HepG2 (cell line): Measurements from ENCODE around the gene CMPK2. TPM values are rescaled to one million over a fixed set of nuclear protein-coding genes. Genes with fewer than 3 reads are reported as not detected.

ENCODE experiments used
- CBX5 ChIP-seq: sonication (generic); formaldehyde crosslinking; IDR thresholded peaks from 2 replicates; pipeline ENCODE4 v1.4.0; 2020; ENCODE audit warnings: missing genetic modification reagents, borderline replicate concordance
- DR1 ChIP-seq: sonication (generic); formaldehyde crosslinking; IDR thresholded peaks from 2 replicates; pipeline ENCODE4 v1.8.0; 2021; ENCODE audit warnings: mild to moderate bottlenecking, missing genetic modification reagents, inconsistent platforms
- EZH2 ChIP-seq: conservative IDR thresholded peaks from 2 replicates; pipeline ENCODE4 v1.6.1; 2012; ENCODE audit warnings: mild to moderate bottlenecking, low read depth, low read length, moderate library complexity
- GABPA ChIP-seq, 2 experiments: IDR thresholded peaks; 2 replicates each; pipeline ENCODE4 v1.6.1; 2011 to 2016; ENCODE audit warnings: low read depth in 2 of 2, low read length in 1 of 2, missing biosample characterization in 1 of 2, missing genetic modification characterization in 1 of 2
- HES4 ChIP-seq: sonication (generic); formaldehyde crosslinking; IDR thresholded peaks from 2 replicates; pipeline ENCODE4 v1.9.0; 2021; ENCODE audit warnings: mild to moderate bottlenecking, missing genetic modification reagents, borderline replicate concordance
- KLF9 ChIP-seq: IDR thresholded peaks from 2 replicates; pipeline ENCODE4 v1.6.1; 2016; ENCODE audit warnings: low read depth
- MIER2 ChIP-seq: IDR thresholded peaks from 2 replicates; pipeline ENCODE4 v1.6.1; 2016; ENCODE audit warnings: missing biosample characterization, missing genetic modification reagents
- NFKBIZ ChIP-seq: IDR thresholded peaks from 2 replicates; pipeline ENCODE4 v1.6.1; 2018; ENCODE audit warnings: missing genetic modification reagents, missing compliant biosample characterization
- NPAS2 ChIP-seq: sonication (generic); formaldehyde crosslinking; IDR thresholded peaks from 2 replicates; pipeline ENCODE4 v1.8.0; 2022; ENCODE audit warnings: mild to moderate bottlenecking, missing genetic modification reagents, borderline replicate concordance
- POGZ ChIP-seq: sonication (generic); formaldehyde crosslinking; IDR thresholded peaks from 2 replicates; pipeline ENCODE4 v1.4.0; 2020; ENCODE audit warnings: mild to moderate bottlenecking, missing genetic modification reagents
- RAD21 ChIP-seq: fragments of 450-650 bp; formaldehyde crosslinking; IDR thresholded peaks from 2 replicates; pipeline ENCODE4 v1.5.0; 2020; ENCODE audit warnings: mild to moderate bottlenecking
- RELA ChIP-seq: sonication (generic); formaldehyde crosslinking; IDR thresholded peaks from 2 replicates; pipeline ENCODE4 v1.4.0; 2020; ENCODE audit warnings: missing genetic modification reagents
- REPIN1 ChIP-seq: sonication (generic); formaldehyde crosslinking; IDR thresholded peaks from 2 replicates; pipeline ENCODE4 v1.8.0; 2022; ENCODE audit warnings: missing genetic modification reagents, low read depth, mild to moderate bottlenecking, borderline replicate concordance
- TOE1 ChIP-seq: sonication (generic); formaldehyde crosslinking; IDR thresholded peaks from 2 replicates; pipeline ENCODE4 v1.4.0; 2020; ENCODE audit warnings: mild to moderate bottlenecking, missing genetic modification reagents
- ZNF225 ChIP-seq: sonication (generic); formaldehyde crosslinking; IDR thresholded peaks from 2 replicates; pipeline ENCODE4 v1.4.0; 2020; ENCODE audit warnings: mild to moderate bottlenecking, missing genetic modification reagents
- ZNF230 ChIP-seq: sonication (generic); formaldehyde crosslinking; IDR thresholded peaks from 2 replicates; pipeline ENCODE4 v1.4.0; 2020; ENCODE audit warnings: mild to moderate bottlenecking, missing genetic modification reagents
- ZNF251 ChIP-seq: sonication (generic); formaldehyde crosslinking; IDR thresholded peaks from 2 replicates; pipeline ENCODE4 v1.9.0; 2021; ENCODE audit warnings: mild to moderate bottlenecking, missing genetic modification reagents
- ZNF354B ChIP-seq: sonication (generic); formaldehyde crosslinking; IDR thresholded peaks from 2 replicates; pipeline ENCODE4 v1.8.0; 2022; ENCODE audit warnings: mild to moderate bottlenecking, missing genetic modification reagents
- ZNF576 ChIP-seq: sonication (generic); formaldehyde crosslinking; IDR thresholded peaks from 2 replicates; pipeline ENCODE4 v1.4.0; 2020; ENCODE audit warnings: mild to moderate bottlenecking, missing genetic modification reagents
- ZNF709 ChIP-seq: sonication (generic); formaldehyde crosslinking; IDR thresholded peaks from 2 replicates; pipeline ENCODE4 v1.5.0; 2020; ENCODE audit warnings: mild to moderate bottlenecking, missing genetic modification reagents
- ZNF841 ChIP-seq: sonication (generic); formaldehyde crosslinking; IDR thresholded peaks from 2 replicates; pipeline ENCODE4 v1.8.1; 2023; ENCODE audit warnings: missing genetic modification reagents, borderline replicate concordance
- ZUFSP ChIP-seq: sonication (generic); formaldehyde crosslinking; IDR thresholded peaks from 2 replicates; pipeline ENCODE4 v1.9.0; 2021; ENCODE audit warnings: missing genetic modification reagents, mild to moderate bottlenecking, borderline replicate concordance
- polyA plus RNA-seq, 8 experiments: library from polyadenylated mRNA; depleted of rRNA in 3 of 8; stranded (reverse) in 7 of 8; unstranded in 1 of 8; fragments of >200 nt; fragmentation: Illumina TruSeq in 4 of 8; extraction: Trizol in 4 of 8; gene quantifications; 2 replicates each; pipeline versions ENCODE4 v1.2.1 to v1.2.3, GENCODE V29; 2011 to 2016; ENCODE audit warnings: low read depth in 4 of 8, missing spikeins in 1 of 8, mixed read lengths in 1 of 8; ENCODE audit not compliant: insufficient read depth in 1 of 8
- total RNA-seq, 5 experiments: library from RNA; depleted of rRNA; stranded (reverse); fragments of >200 nt; fragmentation: Illumina TruSeq; extraction: Trizol; gene quantifications; 2 replicates each; pipeline ENCODE4 v1.2.3, GENCODE V29; 2016; ENCODE audit warnings: low read depth in 1 of 5
- TF ChIP-seq, protein P1 (sequence below): sonication (generic); formaldehyde crosslinking; IDR thresholded peaks from 2 replicates; pipeline ENCODE4 v1.4.0; 2020; ENCODE audit warnings: missing genetic modification reagents
- TF ChIP-seq, protein P2 (sequence below): sonication (generic); formaldehyde crosslinking; IDR thresholded peaks from 2 replicates; pipeline ENCODE4 v1.4.0; 2020; ENCODE audit warnings: missing genetic modification reagents

The CMPK2 gene
- total and polyA plus RNA-seq, 2 of the 13 experiments (the other 11 are each of a cell fraction or from before 2014, with no cell fraction given) = 0.04 to 1.0 TPM

GRCh38 chr2:6845312-6845711 is 20.4 kb downstream of the CMPK2 start (continued):
- no peak for TF ChIP-seq ZNF354B (CRISPR knock-in tag)
- TF ChIP-seq NPAS2 (CRISPR knock-in tag) = no peak
- no peak for TF ChIP-seq RELA (CRISPR knock-in tag)
- no peak for TF ChIP-seq NFKBIZ (CRISPR knock-in tag)
- peak; percentile 100 for TF ChIP-seq CBX5 (CRISPR knock-in tag)
- TF ChIP-seq DR1 (CRISPR knock-in tag) = no peak
- TF ChIP-seq HES4 (CRISPR knock-in tag) = no peak
- no peak for TF ChIP-seq TOE1 (CRISPR knock-in tag)
- no peak for TF ChIP-seq ZNF251
- no peak for TF ChIP-seq MIER2 (CRISPR knock-in tag)
- 0 out of 2 replicates have a peak, but pooled peaks have one; percentile 35 for TF ChIP-seq REPIN1 (CRISPR knock-in tag)
- TF ChIP-seq GABPA (IDR thresholded peaks at IDR 0.05; ENCODE audit: low read depth, low read length) = no peak
- TF ChIP-seq GABPA (CRISPR knock-in tag; IDR thresholded peaks at IDR 0.05; ENCODE audit: low read depth) = no peak
- TF ChIP-seq EZH2 = no peak
- TF ChIP-seq, protein P1, sequence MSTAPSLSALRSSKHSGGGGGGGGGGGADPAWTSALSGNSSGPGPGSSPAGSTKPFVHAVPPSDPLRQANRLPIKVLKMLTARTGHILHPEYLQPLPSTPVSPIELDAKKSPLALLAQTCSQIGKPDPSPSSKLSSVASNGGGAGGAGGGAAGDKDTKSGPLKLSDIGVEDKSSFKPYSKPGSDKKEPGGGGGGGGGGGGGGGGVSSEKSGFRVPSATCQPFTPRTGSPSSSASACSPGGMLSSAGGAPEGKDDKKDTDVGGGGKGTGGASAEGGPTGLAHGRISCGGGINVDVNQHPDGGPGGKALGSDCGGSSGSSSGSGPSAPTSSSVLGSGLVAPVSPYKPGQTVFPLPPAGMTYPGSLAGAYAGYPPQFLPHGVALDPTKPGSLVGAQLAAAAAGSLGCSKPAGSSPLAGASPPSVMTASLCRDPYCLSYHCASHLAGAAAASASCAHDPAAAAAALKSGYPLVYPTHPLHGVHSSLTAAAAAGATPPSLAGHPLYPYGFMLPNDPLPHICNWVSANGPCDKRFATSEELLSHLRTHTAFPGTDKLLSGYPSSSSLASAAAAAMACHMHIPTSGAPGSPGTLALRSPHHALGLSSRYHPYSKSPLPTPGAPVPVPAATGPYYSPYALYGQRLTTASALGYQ (CRISPR knock-in tag) = no peak
- TF ChIP-seq KLF9 = no peak
- TF ChIP-seq ZNF576 (CRISPR knock-in tag) = no peak
- 0 out of 2 replicates have a peak, but pooled peaks have one; percentile 19 for TF ChIP-seq POGZ (CRISPR knock-in tag)
- TF ChIP-seq RAD21 (CRISPR knock-in tag) = no peak
- TF ChIP-seq ZNF709 = no peak
- no peak for TF ChIP-seq ZNF230 (CRISPR knock-in tag)
- TF ChIP-seq ZNF841 (CRISPR knock-in tag) = no peak
- TF ChIP-seq, protein P2, sequence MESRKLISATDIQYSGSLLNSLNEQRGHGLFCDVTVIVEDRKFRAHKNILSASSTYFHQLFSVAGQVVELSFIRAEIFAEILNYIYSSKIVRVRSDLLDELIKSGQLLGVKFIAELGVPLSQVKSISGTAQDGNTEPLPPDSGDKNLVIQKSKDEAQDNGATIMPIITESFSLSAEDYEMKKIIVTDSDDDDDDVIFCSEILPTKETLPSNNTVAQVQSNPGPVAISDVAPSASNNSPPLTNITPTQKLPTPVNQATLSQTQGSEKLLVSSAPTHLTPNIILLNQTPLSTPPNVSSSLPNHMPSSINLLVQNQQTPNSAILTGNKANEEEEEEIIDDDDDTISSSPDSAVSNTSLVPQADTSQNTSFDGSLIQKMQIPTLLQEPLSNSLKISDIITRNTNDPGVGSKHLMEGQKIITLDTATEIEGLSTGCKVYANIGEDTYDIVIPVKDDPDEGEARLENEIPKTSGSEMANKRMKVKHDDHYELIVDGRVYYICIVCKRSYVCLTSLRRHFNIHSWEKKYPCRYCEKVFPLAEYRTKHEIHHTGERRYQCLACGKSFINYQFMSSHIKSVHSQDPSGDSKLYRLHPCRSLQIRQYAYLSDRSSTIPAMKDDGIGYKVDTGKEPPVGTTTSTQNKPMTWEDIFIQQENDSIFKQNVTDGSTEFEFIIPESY = 0 out of 2 replicates have a peak, but pooled peaks have one; percentile 13
- TF ChIP-seq ZNF225 = no peak
- TF ChIP-seq ZUFSP = no peak
